BLaER1 (cell line): ENCODE data around the gene BBS1.
"Not testable (repeated sequence)": the region's sequence is repeated elsewhere in the genome, so short reads cannot be mapped to it uniquely, and the experiment has no call there.

Source experiments
- H3K27ac ChIP-seq: shearing (Covaris generic); formaldehyde crosslinking; 2 replicates; pipeline ENCODE4 v1.8.1; 2022
- H3K27me3 ChIP-seq: shearing (Covaris generic); formaldehyde crosslinking; 2 replicates; pipeline ENCODE4 v1.8.1; 2022
- H3K36me3 ChIP-seq: shearing (Covaris generic); formaldehyde crosslinking; 2 replicates; pipeline ENCODE4 v1.8.1; 2022
- H3K4me1 ChIP-seq: shearing (Covaris generic); formaldehyde crosslinking; 2 replicates; pipeline ENCODE4 v1.8.1; 2022
- H3K4me2 ChIP-seq: shearing (Covaris generic); formaldehyde crosslinking; 2 replicates; pipeline ENCODE4 v1.8.1; 2022
- H3K4me3 ChIP-seq: shearing (Covaris generic); formaldehyde crosslinking; 2 replicates; pipeline ENCODE4 v1.8.1; 2022
- H3K9ac ChIP-seq: shearing (Covaris generic); formaldehyde crosslinking; 2 replicates; pipeline ENCODE4 v1.8.1; 2022
- H3K9me3 ChIP-seq: shearing (Covaris generic); formaldehyde crosslinking; 2 replicates; pipeline ENCODE4 v1.8.1; 2022
- H4K20me1 ChIP-seq: shearing (Covaris generic); formaldehyde crosslinking; 2 replicates; pipeline ENCODE4 v1.8.1; 2022
- Cebpa-rat ChIP-seq: shearing (Covaris generic); IDR thresholded peaks from 2 replicates; pipeline ENCODE4 v1.8.1; 2022

BBS1 gene

DNA sequence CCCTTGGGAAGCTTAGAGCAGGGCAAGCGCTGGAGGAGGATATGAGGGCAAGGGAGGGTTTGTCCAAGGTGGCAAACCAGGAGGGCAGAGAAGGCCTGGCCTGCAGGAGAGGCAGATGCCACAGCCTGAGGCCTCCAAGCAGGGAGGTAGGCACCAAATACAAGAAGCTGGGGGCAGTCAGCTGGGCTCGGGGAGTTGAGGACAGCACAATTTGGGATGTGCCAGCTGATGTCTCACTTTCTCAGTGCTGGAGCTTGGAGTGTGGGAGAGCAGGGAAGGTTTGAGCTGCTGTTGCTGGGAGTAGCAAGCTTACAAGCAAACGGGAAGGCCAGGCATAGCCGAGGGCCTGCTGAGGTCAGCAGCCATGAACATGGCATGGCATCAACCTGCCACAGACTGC is 31.5 kb downstream of the BBS1 start:
- Histone ChIP-seq H3K9ac (0 out of 2 replicates have a peak overlapping the region, but pooled peaks have one; percentile 19), H3K9me3 (no peaks in the 10 kb centered on the region), H3K4me1 (peaks cover 34% of the 10 kb centered on the region), H3K4me2 (no peak overlapping the region), H3K27ac (peak overlapping the region; percentile 95), H3K4me3 (no peak overlapping the region), H3K27me3 (no peaks in the 10 kb centered on the region), H3K36me3 (peaks cover 65% of the 10 kb centered on the region), H4K20me1 (peaks cover 5% of the 10 kb centered on the region; the same call in 1 of the 2 replicates)
- TF ChIP-seq Cebpa-rat, result no peak

GRCh38 chr11:66542362-66542761 is 31.9 kb downstream of the BBS1 start:
- Histone ChIP-seq H3K4me1 (peaks cover 39% of the 10 kb centered on the region), H4K20me1 (peaks cover 5% of the 10 kb centered on the region; the same call in 1 of the 2 replicates), H3K9ac (peak overlapping the region; percentile 96; the same call in 1 of the 2 replicates), H3K27me3 (no peaks in the 10 kb centered on the region), H3K4me2 (no peak overlapping the region), H3K27ac (peak overlapping the region; percentile 95), H3K36me3 (peaks cover 60% of the 10 kb centered on the region), H3K4me3 (no peak overlapping the region), H3K9me3 (no peaks in the 10 kb centered on the region)
- no peak for TF ChIP-seq Cebpa-rat

DNA sequence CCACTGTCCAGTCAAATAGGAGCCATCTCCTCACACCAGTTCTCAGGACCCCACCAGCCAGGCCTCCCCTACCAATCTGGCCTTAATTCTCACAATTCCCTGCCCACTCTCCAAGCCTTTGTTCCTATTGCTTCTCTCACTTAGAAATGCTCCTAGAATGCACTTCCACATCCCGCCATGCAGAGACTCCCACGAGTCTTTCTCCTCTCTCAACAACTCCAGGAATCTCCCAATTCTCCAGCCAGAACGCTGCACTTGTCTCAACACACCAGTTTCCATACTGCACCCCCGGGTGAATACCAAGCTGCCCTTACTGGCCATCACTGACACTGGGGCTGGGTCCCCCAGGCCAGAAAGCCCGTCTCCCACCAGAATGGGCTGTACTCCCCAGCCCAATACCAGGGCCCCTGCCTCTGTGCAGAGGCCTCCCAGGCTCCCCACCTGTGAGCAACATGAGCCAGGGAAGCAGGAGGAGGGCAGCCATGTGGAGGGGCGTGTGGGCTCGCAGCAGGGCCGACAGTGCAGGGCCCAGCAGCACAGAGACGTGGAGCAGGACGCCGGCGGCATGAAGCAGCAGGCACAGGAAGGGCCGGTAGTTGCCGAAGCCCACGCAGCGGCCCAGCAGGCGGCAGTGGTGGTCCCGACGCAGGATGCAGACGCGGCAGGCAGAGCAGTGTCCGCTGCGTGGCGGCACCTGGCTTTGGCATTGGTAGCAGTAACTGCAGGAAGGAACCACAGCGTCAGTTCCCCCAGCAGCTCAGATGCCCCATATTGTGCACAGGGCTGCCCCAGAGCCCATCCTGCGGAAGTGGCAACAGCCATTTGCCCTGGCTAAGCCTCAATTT is 33.0 kb downstream of the BBS1 start:
- peak overlapping the region; percentile 96 for H3K4me2 ChIP-seq

GRCh38 chr11:66544952-66545351 is 34.5 kb downstream of the BBS1 start:
- Histone ChIP-seq H3K27ac (peak overlapping the region; percentile 95), H3K4me3 (peak overlapping the region; percentile 99), H3K36me3 (peaks cover 34% of the 10 kb centered on the region), H3K4me2 (peak overlapping the region; percentile 96), H3K9ac (peak overlapping the region; percentile 96), H3K4me1 (peaks cover 46% of the 10 kb centered on the region)
- not testable (repeated sequence) for H4K20me1 ChIP-seq, H3K9me3 ChIP-seq, H3K27me3 ChIP-seq

More for the DNA sequence above, 33.0 kb downstream of the BBS1 start:
- peaks cover 46% of the 10 kb centered on the region for H3K4me1 ChIP-seq
- H3K4me3 ChIP-seq, result peak overlapping the region; percentile 99
- H3K27ac ChIP-seq, result peak overlapping the region; percentile 95
- H3K9me3 ChIP-seq, result no peaks in the 10 kb centered on the region
- H3K9ac ChIP-seq, result peak overlapping the region; percentile 96
- peaks cover 4% of the 10 kb centered on the region; the same call in 1 of the 2 replicates for H4K20me1 ChIP-seq
- H3K36me3 ChIP-seq, result peaks cover 49% of the 10 kb centered on the region
- no peak for TF ChIP-seq Cebpa-rat
- no peaks in the 10 kb centered on the region for H3K27me3 ChIP-seq

- Histone ChIP-seq H3K4me2 (peak within 1 kb of the TSS; percentile 96), H3K27ac (peak within 1 kb of the TSS; percentile 95), H3K9ac (peak within 1 kb of the TSS; percentile 96), H4K20me1 (no peaks in the 10 kb centered on the region), H3K27me3 (no peaks in the 10 kb centered on the region), H3K36me3 (peaks cover 25% of the 10 kb centered on the region), H3K4me1 (peaks cover 46% of the 10 kb centered on the region), H3K9me3 (no peaks in the 10 kb centered on the region), H3K4me3 (peak within 1 kb of the TSS; percentile 99)
- TF ChIP-seq Cebpa-rat, result no peak
These were observed 35.4 kb downstream of the BBS1 start, which contains the start of gene ZDHHC24 for GRCh38 chr11:66545701-66546367. Gene ZDHHC24, minus strand, starts transcription at chr11:66546048. Its CDS starts 45 bp downstream, at chr11:66546003.

DNA sequence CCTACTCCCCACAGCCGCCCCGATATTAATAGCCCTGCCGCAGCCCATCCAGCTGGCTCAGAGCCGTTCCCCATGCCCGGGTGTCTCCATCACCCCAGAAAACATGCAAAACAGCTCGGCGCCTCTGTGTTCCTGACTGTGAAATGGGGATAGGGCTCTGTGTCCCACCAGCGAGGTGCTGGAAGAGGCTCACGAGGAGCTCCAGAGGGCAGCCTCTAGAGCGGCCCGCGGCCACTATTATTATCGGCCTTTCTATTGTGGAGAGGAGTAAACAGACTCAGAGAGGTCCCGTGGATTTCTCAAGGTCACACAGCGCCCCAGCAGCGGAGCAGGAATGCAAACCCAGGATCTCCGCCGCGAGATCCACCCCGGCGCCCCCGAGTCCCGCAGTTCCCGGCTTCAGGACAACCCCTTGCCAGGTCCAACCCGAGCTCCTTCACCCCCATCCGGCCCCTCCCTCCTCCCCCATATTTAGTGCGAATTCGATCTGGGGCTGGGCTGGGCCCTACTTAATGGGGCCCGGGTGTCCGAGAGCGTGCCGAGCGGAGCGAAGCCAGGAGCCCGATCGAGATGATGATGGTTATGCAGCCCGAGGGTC is 36.0 kb downstream of the BBS1 start, which contains the start of gene ACTN3:
Gene ACTN3, plus strand, starts transcription at position 536 of the 598 bp plus-strand sequence. Its CDS starts 35 bp downstream, at position 571.
- no peak for TF ChIP-seq Cebpa-rat
- H3K27ac ChIP-seq, result peak within 1 kb of the TSS; percentile 95
- peaks cover 46% of the 10 kb centered on the region for H3K4me1 ChIP-seq

GRCh38 chr11:66546966-66547661 is 36.7 kb downstream of the BBS1 start:
- H3K4me2 ChIP-seq, result peak overlapping the region; percentile 96
- H4K20me1 ChIP-seq, result no peaks in the 10 kb centered on the region
- H3K27ac ChIP-seq, result peak overlapping the region; percentile 20
- H3K4me3 ChIP-seq, result no peak overlapping the region
- no peaks in the 10 kb centered on the region for H3K9me3 ChIP-seq
- H3K36me3 ChIP-seq, result peaks cover 13% of the 10 kb centered on the region
- H3K27me3 ChIP-seq, result no peaks in the 10 kb centered on the region
- peak overlapping the region; percentile 13; the same call in 1 of the 2 replicates for H3K9ac ChIP-seq
- TF ChIP-seq Cebpa-rat, result no peak
- H3K4me1 ChIP-seq, result peaks cover 46% of the 10 kb centered on the region

More for the DNA sequence above, 36.0 kb downstream of the BBS1 start, which contains the start of gene ACTN3:
- H3K36me3 ChIP-seq, result peaks cover 19% of the 10 kb centered on the region
- no peaks in the 10 kb centered on the region for H4K20me1 ChIP-seq
- H3K9me3 ChIP-seq, result no peaks in the 10 kb centered on the region
- H3K4me2 ChIP-seq, result peak within 1 kb of the TSS; percentile 96
- H3K27me3 ChIP-seq, result no peaks in the 10 kb centered on the region
- peak within 1 kb of the TSS; percentile 96 for H3K9ac ChIP-seq
- H3K4me3 ChIP-seq, result peak within 1 kb of the TSS; percentile 99

- Histone ChIP-seq H3K36me3 (peaks cover 7% of the 10 kb centered on the region), H3K9me3 (no peaks in the 10 kb centered on the region), H3K4me1 (peaks cover 46% of the 10 kb centered on the region), H3K4me2 (peak overlapping the region; percentile 96), H4K20me1 (no peaks in the 10 kb centered on the region), H3K9ac (peak overlapping the region; percentile 13; the same call in 1 of the 2 replicates), H3K27me3 (no peaks in the 10 kb centered on the region), H3K27ac (peak overlapping the region; percentile 20), H3K4me3 (no peak overlapping the region)
- TF ChIP-seq Cebpa-rat, result no peak
These were observed 37.2 kb downstream of the BBS1 start for GRCh38 chr11:66547662-66548009.

- no peak overlapping the region for H3K27ac ChIP-seq
- H3K9ac ChIP-seq, result no peak overlapping the region
- H3K4me1 ChIP-seq, result peaks cover 42% of the 10 kb centered on the region
- no peaks in the 10 kb centered on the region for H3K27me3 ChIP-seq
- no peaks in the 10 kb centered on the region for H3K9me3 ChIP-seq
- H4K20me1 ChIP-seq, result no peaks in the 10 kb centered on the region
- H3K4me2 ChIP-seq, result no peak overlapping the region
- no peak for TF ChIP-seq Cebpa-rat
- no peak overlapping the region for H3K4me3 ChIP-seq
- peaks cover 3% of the 10 kb centered on the region for H3K36me3 ChIP-seq
These were observed 37.6 kb downstream of the BBS1 start for GRCh38 chr11:66548041-66548440.
